ENCODE data around the gene ZNF200. TPM values are rescaled to one million over a fixed set of nuclear protein-coding genes. Genes with fewer than 3 reads are reported as not detected.

Gene ZNF200
- total and polyA plus RNA-seq, 2 donors (not counting 1 experiment from before 2014, with no cell fraction given), result 2.7 to 20.1 TPM

- Histone ChIP-seq H2AFZ (ENCODE audit: insufficient read depth, low read depth, low read length, poor library complexity, severe bottlenecking) (peak overlapping the region; percentile 17), H3K4me2 (replicated peaks; ENCODE audit: low read depth, low read length, poor library complexity, severe bottlenecking) (peak overlapping the region; percentile 57), H3K9me3 (ENCODE audit: control extremely low read depth in 1 of 3, control insufficient read depth in 2 of 3, insufficient read depth in 1 of 3, low read length in 2 of 3) (peaks cover 0 to 53% (median 2%) of the 10 kb centered on the region in 3 donors), H3K79me2 (ENCODE audit: control insufficient read depth, insufficient read depth, low read length) (no peaks in the 10 kb centered on the region), H3K4me1 (ENCODE audit: control insufficient read depth in 2 of 2, insufficient read depth in 2 of 2, low read length in 2 of 2) (peaks cover 22 to 23% of the 10 kb centered on the region in 2 donors), H3K36me3 (replicated peaks in 1 of 2; ENCODE audit: control extremely low read depth in 1 of 2, control insufficient read depth in 1 of 2, extremely low read depth in 1 of 2, insufficient read depth in 2 of 2, low read length in 1 of 2) (no peaks in the 10 kb centered on the region), H3K4me3 (ENCODE audit: control extremely low read depth in 1 of 5, extremely low read depth in 1 of 5, insufficient read depth in 1 of 5, low read depth in 2 of 5, low read length in 4 of 5) (peak overlapping the region in 4 of 5 experiments; percentile 11 to 38 (median 28)), H4K20me1 (ENCODE audit: control insufficient read depth, insufficient read depth, low read length, poor library complexity, severe bottlenecking) (no peaks in the 10 kb centered on the region), H3K27me3 (replicated peaks in 1 of 4; ENCODE audit: control extremely low read depth in 1 of 4, control insufficient read depth in 3 of 4, insufficient read depth in 4 of 4, low read length in 3 of 4) (peaks cover 0 to 94% (median 58%) of the 10 kb centered on the region in 4 experiments), H3K9ac (ENCODE audit: low read length) (peak overlapping the region; percentile 1), H3K27ac (ENCODE audit: low read length in 2 of 2) (no peak overlapping the region)
- POLR2A ChIA-PET, result no interaction called here
- 8% methylated on average over 31 of the region's 42 CpGs for WGBS (ENCODE audit: insufficient coverage)
- intact Hi-C loops (cut with micrococcal nuclease), result no loop called here
- Mint-ChIP-seq H3K27ac (no peak overlapping the region), H3K9me3 (ENCODE audit: insufficient read depth) (no peaks in the 10 kb centered on the region), H3K4me1 (peaks cover 27% of the 10 kb centered on the region), H3K27me3 (peaks cover 77% of the 10 kb centered on the region), H3K4me3 (peak overlapping the region; percentile 73)
- ATAC-seq (ENCODE audit: low read depth) (no peak), DNase-seq (peak; percentile 47)
- CTCF ChIA-PET, result interaction anchor here (0.6 to 2.0 kb wide), 3 partner anchors 11 to 18 kb away, joined by 3 to 5 read pairs (median 3); no protein-coding TSS in a partner anchor
- TF ChIP-seq EZH2 (IDR thresholded peaks at IDR 0.05; ENCODE audit: borderline replicate concordance, insufficient read depth, low read depth, low read length, poor library complexity, severe bottlenecking) (no peak), CTCF (IDR thresholded peaks at IDR 0.05) (no peak)
These were observed 51.4 kb downstream of the ZNF200 start for GRCh38 chr16:3183445-3184139.

Data from B cell (primary cell).